Tibial nerve (tissue), 4 donors: Measurements from ENCODE around the gene TSPYL6. TPM values are rescaled to one million over a fixed set of nuclear protein-coding genes. Genes with fewer than 3 reads are reported as not detected.

Source experiments
- DNase-seq, 2 donors: peaks; one replicate each; pipeline ENCODE4 v3.0.0-alpha.2; 2019; ENCODE audit warnings: low spot score in 2 of 2
- H3K27ac ChIP-seq, 4 donors: fragments of 200-600 bp; sonication (generic) in 3 of 4; one replicate each; pipeline ENCODE4 v1.5.1; 2017 to 2019; ENCODE audit warnings: mild to moderate bottlenecking in 1 of 4
- H3K27me3 ChIP-seq, 2 donors: fragments of 200-600 bp; sonication (generic) in 1 of 2; one replicate each; pipeline versions ENCODE4 v1.5.1 to v1.6.0; 2017 to 2019
- H3K36me3 ChIP-seq, 3 donors: fragments of 200-600 bp; sonication (generic); one replicate each; pipeline ENCODE4 v1.5.1; 2018 to 2019
- H3K4me1 ChIP-seq, 4 donors: fragments of 200-600 bp; sonication (generic) in 3 of 4; one replicate each; pipeline ENCODE4 v1.5.1; 2017 to 2019
- H3K4me3 ChIP-seq, 4 donors: fragments of 200-600 bp; sonication (generic) in 3 of 4; one replicate each; pipeline ENCODE4 v1.5.1; 2017 to 2019; ENCODE audit warnings: mild to moderate bottlenecking in 1 of 4, moderate library complexity in 1 of 4
- H3K9me3 ChIP-seq, 4 donors: fragments of 200-600 bp; sonication (generic) in 3 of 4; one replicate each; pipeline ENCODE4 v1.5.1; 2017 to 2019
- EP300 ChIP-seq, 2 donors: sonication (generic); formaldehyde crosslinking; IDR thresholded peaks; one replicate each; pipeline ENCODE4 v1.6.1; 2017; ENCODE audit warnings: antibody characterized with exemption in 2 of 2, mild to moderate bottlenecking in 1 of 2
- POLR2A ChIP-seq, 2 donors: fragments of 450-650 bp; IDR thresholded peaks; one replicate each; pipeline ENCODE4 v1.6.1; 2017; ENCODE audit warnings: antibody characterized with exemption in 2 of 2, mild to moderate bottlenecking in 2 of 2, moderate library complexity in 2 of 2
- WGBS, 2 donors: methylation state at CpG; one replicate each; pipeline ENCODE4 v1.1.5; 2018; 5-methylcytosine and 5-hydroxymethylcytosine counted together
- total RNA-seq, 4 donors: library from RNA; depleted of rRNA; stranded (reverse); fragments of >200 nt; gene quantifications; one replicate each; pipeline ENCODE4 v1.1.0, GENCODE V29; 2016
- TF ChIP-seq, protein P1 (sequence below), 5 experiments: fragments of 200-600 bp in 3 of 5; fragments of 450-650 bp in 2 of 5; sonication (generic) in 3 of 5; IDR thresholded peaks; one replicate each; pipeline ENCODE4 v1.5.1; 2016 to 2019; ENCODE audit warnings: antibody characterized with exemption in 5 of 5, mild to moderate bottlenecking in 3 of 5, moderate library complexity in 2 of 5

The TSPYL6 gene
- total RNA-seq, 4 donors from 2014 or later = 0.21 to 1.7 TPM; not detected in 2

DNA sequence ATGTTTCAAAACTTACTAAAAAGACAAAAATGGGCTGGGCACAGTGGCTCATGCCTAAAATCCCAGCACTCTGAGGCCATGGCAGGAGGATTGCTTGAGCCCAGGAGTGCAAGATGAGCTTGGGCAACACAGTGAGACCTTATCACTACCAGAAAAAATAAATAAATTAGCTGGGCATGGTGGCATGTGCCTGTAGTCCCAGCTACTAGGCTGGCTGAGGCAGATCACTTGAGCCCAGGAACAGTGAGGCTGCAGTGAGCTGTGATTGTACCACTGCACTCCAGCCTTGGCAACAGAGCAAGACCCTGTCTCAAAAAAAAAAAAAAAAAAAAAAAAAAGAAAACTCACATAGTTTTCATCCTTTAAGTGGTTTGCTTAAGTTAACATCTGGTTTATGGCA, 6.4 kb downstream of the TSPYL6 start:
- no peak overlapping the region for H3K4me3 ChIP-seq
- no peaks in the 10 kb centered on the region for H3K27me3 ChIP-seq
- H3K4me1 ChIP-seq = no peaks in the 10 kb centered on the region
- DNase-seq = no peak
- no peaks in the 10 kb centered on the region for H3K9me3 ChIP-seq
- TF ChIP-seq EP300 (IDR thresholded peaks at IDR 0.05) (no peak), POLR2A (IDR thresholded peaks at IDR 0.05) (no peak)
- TF ChIP-seq, protein P1, sequence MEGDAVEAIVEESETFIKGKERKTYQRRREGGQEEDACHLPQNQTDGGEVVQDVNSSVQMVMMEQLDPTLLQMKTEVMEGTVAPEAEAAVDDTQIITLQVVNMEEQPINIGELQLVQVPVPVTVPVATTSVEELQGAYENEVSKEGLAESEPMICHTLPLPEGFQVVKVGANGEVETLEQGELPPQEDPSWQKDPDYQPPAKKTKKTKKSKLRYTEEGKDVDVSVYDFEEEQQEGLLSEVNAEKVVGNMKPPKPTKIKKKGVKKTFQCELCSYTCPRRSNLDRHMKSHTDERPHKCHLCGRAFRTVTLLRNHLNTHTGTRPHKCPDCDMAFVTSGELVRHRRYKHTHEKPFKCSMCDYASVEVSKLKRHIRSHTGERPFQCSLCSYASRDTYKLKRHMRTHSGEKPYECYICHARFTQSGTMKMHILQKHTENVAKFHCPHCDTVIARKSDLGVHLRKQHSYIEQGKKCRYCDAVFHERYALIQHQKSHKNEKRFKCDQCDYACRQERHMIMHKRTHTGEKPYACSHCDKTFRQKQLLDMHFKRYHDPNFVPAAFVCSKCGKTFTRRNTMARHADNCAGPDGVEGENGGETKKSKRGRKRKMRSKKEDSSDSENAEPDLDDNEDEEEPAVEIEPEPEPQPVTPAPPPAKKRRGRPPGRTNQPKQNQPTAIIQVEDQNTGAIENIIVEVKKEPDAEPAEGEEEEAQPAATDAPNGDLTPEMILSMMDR (IDR thresholded peaks at IDR 0.05) = no peak
- H3K36me3 ChIP-seq = no peaks in the 10 kb centered on the region
- no peak overlapping the region for H3K27ac ChIP-seq

DNA sequence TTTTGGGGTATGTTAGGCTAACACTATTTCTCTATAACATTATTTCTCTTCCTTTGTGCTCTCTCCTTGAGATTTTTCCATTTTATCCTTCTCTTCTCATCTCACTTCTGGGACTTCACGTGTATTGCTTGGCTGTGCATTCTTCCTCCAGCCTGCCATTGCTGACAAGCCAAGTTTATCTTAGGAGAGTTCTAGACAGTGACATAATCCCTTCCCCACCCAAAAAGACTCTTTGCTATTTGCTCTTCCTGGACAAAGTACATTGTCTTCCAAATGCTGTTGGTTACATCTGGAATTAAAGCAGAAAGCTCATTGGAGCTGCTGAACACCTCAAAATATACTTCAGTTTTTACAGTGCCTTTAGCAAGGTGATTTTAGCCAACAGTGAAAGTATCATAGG, 8.9 kb downstream of the TSPYL6 start:
- H3K4me1 ChIP-seq = peaks cover 0 to under 1% (median 0%) of the 10 kb centered on the region in 4 donors
- no peak for DNase-seq
- H3K9me3 ChIP-seq = no peaks in the 10 kb centered on the region
- no peak overlapping the region for H3K27ac ChIP-seq
- TF ChIP-seq POLR2A (IDR thresholded peaks at IDR 0.05) = no peak
- TF ChIP-seq, protein P1 (IDR thresholded peaks at IDR 0.05) = no peak
- TF ChIP-seq EP300 (IDR thresholded peaks at IDR 0.05) = no peak
- no peaks in the 10 kb centered on the region for H3K36me3 ChIP-seq
- H3K4me3 ChIP-seq = no peak overlapping the region
- 42 to 44% methylated on average over 1 of the region's 1 CpG for WGBS, 2 donors
- H3K27me3 ChIP-seq = no peaks in the 10 kb centered on the region

GRCh38 chr2:54240515-54241469, 15.2 kb downstream of the TSPYL6 start:
- H3K36me3 ChIP-seq = no peaks in the 10 kb centered on the region
- no peaks in the 10 kb centered on the region for H3K27me3 ChIP-seq
- no peak overlapping the region for H3K4me3 ChIP-seq
- WGBS, 2 donors = 39 to 49% methylated on average over 5 of the region's 5 CpGs
- H3K27ac ChIP-seq = peak overlapping the region in 3 of 4 donors; percentile 42 to 77 (median 71)
- no peaks in the 10 kb centered on the region for H3K9me3 ChIP-seq
- DNase-seq = peak; percentile 48 to 76
- TF ChIP-seq, protein P1 (IDR thresholded peaks at IDR 0.05) = no peak
- TF ChIP-seq POLR2A (IDR thresholded peaks at IDR 0.05) = no peak
- TF ChIP-seq EP300 (IDR thresholded peaks at IDR 0.05) = peak in 1 of 2 donors; percentile 67
- peaks cover 0 to 20% (median 5%) of the 10 kb centered on the region in 4 donors for H3K4me1 ChIP-seq

DNA sequence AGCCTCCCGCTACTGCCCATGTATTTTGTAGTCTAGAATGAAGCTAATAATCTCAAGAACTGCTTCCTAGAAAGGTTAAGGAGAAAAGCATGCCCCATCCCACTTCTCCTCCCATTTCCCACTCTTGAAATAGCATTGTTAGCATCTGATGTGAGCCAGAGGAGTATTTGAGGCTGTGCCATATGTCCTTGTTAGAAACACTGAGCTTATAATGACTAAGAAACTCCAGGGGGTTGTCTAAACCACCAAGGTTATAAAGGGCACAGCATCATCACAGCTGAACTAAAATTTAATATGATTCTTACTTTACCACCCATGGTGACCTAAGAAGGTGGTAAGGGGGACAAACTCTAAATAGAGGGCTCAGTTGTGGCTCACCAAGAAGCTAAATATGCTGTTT, 16.6 kb downstream of the TSPYL6 start:
- TF ChIP-seq POLR2A (IDR thresholded peaks at IDR 0.05) (no peak), EP300 (IDR thresholded peaks at IDR 0.05) (no peak)
- TF ChIP-seq, protein P1 (IDR thresholded peaks at IDR 0.05) = no peak
- no peak overlapping the region for H3K4me3 ChIP-seq
- no peaks in the 10 kb centered on the region for H3K9me3 ChIP-seq
- no peaks in the 10 kb centered on the region for H3K36me3 ChIP-seq
- peak overlapping the region in 3 of 4 donors; percentile 3 to 77 (median 71) for H3K27ac ChIP-seq
- no peak for DNase-seq
- peaks cover 0 to 20% (median 5%) of the 10 kb centered on the region in 4 donors for H3K4me1 ChIP-seq
- no peaks in the 10 kb centered on the region for H3K27me3 ChIP-seq
- WGBS, 2 donors = 95% methylated on average over 1 of the region's 1 CpG

DNA sequence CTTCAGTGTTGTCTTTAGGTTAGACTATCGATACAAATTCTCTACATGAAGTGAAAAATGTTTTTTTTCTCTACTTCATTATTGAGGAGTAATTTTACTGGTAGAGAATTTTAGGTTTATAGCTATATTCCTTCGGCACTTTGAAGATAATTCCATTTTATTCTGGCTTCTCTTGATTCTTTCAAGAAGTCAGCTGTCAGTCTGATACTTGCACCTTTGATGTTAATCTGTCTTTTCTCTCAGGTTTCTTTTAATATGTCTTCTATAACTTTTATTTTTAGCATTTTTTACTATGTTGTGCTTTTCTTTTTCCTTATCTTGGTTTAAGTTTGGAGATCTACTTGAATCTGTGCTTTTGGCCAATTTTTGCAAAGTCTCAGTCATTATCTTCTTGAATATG, 18.6 kb downstream of the TSPYL6 start:
- H3K4me3 ChIP-seq = no peak overlapping the region
- TF ChIP-seq POLR2A (IDR thresholded peaks at IDR 0.05) = no peak
- no peak for TF ChIP-seq EP300 (IDR thresholded peaks at IDR 0.05)
- TF ChIP-seq, protein P1 (IDR thresholded peaks at IDR 0.05) = no peak
- 88 to 96% methylated on average over 2 of the region's 2 CpGs for WGBS, 2 donors
- peaks cover 0 to 20% (median 5%) of the 10 kb centered on the region in 4 donors for H3K4me1 ChIP-seq
- H3K27ac ChIP-seq = no peak overlapping the region
- no peak for DNase-seq
- H3K9me3 ChIP-seq = no peaks in the 10 kb centered on the region
- no peaks in the 10 kb centered on the region for H3K36me3 ChIP-seq
- no peaks in the 10 kb centered on the region for H3K27me3 ChIP-seq
